ENCODE measurements around the gene RASGRP2.
A peak's percentile ranks its signal among the peaks of the same experiment; 100 is the strongest.

RASGRP2 gene

DNA sequence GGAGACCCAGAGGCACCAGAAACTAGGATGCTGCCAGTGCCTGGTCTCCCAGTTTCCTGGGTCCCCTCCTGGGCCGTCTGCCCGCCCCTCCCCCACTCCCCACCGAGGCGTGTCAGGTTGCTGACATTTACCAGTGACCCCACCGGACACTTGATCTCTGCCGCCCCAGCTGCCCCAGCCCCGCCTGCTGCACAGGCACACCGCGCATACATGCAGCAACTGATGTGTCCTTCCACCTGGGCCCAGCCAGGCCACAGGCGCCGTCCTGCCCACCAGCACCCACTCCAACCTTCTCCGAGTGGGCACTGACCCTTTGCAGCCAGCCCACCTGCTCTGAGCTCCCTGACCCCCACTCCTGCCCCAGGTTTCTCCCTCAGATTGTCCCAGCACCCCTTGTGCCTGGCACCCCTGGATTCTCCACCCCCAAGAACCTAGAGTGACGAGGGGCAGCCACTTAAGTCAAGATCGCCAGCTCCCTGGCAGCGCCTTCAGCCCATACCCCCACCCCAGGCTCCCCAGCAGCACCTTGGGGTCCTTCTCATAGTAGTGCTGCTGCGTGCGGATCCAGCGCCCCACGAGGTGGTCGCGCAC, 15.3 kb upstream of the RASGRP2 start:
- peak overlapping the region; percentile 6 for H3K4me3 ChIP-seq (ENCODE audit: low read depth, low read length)
- no peak for DNase-seq (ENCODE audit: low read depth)

DNA sequence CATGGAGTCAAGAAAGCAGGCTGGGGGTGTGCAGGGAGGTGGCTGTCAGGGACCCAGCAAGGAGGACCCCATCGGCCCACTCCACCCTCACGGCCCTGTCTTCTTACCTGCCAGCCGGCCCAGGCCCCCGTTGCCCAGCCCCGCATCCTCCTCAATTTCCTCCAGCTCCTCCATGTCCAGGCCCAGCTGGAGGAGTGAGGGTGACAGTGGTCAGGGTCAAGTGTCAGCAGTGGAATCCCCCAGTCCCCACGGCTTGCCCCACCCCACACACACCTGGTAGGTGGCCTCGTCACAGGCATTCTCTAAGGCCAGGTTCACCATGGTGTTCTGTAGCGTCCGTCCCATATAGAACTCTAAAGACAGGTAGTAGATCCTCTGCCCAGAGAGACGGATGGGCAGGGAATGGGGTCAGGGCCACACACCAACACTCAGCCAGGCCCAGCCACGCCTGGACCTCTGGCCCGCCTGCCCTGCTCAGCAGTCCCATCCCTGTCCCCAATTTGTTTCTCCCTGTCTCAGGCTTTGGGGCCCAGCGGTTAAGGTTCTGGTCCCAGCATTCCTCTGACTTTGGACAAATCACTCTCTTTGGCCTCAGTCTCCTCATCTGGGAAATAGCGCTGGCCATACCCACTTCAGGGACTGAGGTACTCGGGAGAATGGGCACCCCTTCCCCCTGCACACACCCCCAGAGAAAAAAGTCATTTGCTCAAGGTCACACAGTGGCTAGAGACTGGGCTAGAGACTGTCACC, 14.6 kb upstream of the RASGRP2 start:
- H3K4me3 ChIP-seq (ENCODE audit: low read depth, low read length) = no peak overlapping the region
- no peak for DNase-seq (ENCODE audit: low read depth)

DNA sequence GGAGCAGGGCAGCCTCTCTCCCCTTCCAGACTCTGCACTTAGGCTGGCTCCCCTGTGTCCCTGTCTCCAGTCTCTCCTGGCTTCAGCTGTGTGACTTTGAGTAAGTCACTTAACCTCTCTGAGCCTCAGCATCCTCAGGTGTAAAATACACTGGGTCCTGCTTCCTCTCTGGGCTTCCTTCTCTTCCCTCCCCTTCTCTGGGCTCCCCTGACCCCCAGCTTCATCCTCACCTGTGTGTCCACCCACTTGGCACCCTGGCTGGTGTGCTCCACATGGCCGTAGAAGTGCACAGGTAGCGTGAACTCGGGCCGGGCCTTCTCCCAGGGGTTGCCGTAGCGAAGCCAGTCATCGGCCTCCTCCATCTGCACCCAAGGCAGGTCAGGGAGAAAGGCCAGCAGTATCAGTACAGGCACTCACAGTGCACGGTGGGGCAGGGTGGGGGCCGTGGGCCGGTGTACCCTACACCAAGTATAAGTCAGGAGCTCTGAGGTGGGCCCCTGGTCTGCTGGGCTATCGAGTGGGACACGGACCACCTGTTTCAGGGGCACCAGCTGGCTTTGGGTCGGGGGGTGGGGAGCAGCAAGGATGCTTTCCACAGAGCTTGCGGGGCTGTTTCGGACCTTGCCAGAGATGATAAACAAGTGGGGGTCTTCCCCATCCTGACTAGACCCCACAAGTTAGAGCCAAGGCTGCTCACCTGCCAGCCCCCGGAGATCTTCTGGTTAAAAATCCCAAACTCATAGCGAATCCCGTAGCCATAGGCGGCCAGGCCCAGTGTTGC, 13.8 kb upstream of the RASGRP2 start:
- no peak overlapping the region for H3K4me3 ChIP-seq (ENCODE audit: low read depth, low read length)
- no peak for DNase-seq (ENCODE audit: low read depth)

DNA sequence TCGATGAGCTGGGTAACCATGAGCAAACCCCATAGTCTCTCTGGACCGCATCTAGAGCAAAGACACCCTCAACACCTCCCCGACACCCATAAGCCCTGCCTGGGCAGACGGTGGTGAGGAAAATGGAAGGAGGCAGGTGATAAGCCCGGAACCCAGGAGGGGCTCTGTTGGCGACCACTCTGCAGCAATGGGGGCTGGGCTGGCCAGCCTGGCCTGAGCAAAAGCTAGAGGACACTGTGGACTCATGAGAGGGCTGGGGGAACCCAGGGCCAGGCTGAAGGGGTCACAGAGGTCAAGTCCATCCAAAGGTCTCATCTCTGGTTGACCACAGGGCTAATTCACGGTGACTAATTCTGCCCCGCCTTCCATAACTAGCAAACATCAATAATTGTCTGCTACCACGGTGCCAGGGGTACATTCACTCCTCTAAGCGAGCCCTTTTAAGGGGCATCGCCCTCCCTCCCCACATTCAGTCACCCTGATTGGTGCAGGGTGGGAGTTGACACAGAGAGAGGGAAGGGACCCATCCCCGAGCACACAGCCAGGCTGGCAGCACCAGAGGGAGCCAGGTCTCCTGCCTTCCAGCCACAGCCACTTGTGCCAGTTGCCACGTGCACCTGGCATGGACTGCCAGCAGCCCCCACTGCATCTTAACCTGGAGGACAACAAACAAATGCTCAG, 11.9 kb upstream of the RASGRP2 start:
- no peak overlapping the region for H3K4me3 ChIP-seq (ENCODE audit: low read depth, low read length)
- DNase-seq (ENCODE audit: low read depth) = no peak

DNA sequence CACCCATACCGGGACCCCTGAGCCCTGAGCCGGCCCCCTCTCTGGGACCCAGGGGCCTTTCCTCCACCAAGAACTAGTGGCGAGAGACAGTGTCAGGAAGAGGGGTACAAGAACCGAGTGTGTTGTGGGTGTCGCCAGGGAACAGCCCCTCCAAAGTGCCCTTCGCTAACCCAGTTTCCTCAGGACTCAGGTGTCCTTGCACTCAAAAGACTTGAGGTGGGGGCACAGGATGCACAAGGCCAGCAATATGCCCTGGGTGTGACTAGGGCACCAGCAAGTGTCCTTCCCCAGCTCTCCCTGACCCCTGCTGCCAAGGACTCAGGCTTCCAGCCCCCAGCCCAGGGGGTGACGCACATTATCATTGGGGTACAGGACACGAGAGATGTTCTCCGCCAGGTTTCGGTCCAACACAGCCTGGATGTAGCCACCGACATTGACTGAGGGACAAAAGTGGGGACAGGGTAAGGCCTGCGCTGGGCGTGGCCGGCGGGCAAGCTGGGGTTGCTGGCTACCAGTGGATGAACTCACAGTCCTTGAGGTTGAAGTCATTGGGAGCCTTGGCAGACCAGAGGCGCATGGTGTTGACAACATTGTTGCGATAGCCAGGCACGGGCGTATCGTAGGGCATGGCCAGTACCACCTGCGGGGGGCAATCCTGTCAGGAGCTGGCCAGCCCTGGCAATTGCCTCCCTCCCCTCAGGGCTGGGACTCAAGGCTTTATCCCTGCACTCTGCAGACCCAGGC, 11.1 kb upstream of the RASGRP2 start:
- DNase-seq (ENCODE audit: low read depth) = no peak
- H3K4me3 ChIP-seq (ENCODE audit: low read depth, low read length) = no peak overlapping the region

DNA sequence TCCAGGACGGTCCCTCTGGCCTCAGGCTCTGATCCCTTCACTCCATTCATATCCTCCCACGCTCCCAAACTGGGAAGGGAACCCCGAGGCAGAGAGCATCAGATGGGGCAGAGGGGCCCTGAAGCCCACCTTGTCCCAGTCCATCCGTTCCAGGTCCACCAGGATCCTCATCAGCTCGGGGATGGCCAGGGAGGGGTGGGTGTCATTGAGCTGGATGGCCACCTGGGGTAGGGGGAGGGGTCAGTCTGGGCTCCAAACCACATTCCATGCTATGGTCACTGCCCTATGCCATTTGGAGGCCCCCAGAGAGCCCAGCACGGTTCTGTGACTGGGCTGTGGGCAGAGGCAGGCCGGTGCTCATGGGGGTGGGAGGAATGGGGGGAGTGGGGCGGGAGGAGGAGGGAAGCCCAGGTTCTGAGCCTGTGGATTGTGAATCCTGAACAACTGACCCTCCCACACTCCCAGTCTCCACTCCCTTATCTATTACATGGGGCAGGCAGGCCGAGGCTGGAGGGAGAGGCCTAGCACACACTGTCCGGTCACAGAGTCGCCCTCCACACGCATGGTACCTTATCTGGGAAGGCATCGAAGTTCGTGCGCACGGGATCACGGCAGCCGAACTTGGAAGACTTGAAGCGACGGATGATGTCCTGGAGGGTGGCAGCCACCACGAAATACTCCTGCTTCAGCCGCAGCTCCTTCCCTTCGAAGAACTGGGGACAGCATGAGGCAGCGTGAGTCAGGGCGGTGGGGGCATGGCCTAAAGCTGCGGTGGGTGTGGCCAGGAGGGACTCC, 10.4 kb upstream of the RASGRP2 start:
- H3K4me3 ChIP-seq (ENCODE audit: low read depth, low read length) = no peak overlapping the region
- DNase-seq (ENCODE audit: low read depth) = no peak

DNA sequence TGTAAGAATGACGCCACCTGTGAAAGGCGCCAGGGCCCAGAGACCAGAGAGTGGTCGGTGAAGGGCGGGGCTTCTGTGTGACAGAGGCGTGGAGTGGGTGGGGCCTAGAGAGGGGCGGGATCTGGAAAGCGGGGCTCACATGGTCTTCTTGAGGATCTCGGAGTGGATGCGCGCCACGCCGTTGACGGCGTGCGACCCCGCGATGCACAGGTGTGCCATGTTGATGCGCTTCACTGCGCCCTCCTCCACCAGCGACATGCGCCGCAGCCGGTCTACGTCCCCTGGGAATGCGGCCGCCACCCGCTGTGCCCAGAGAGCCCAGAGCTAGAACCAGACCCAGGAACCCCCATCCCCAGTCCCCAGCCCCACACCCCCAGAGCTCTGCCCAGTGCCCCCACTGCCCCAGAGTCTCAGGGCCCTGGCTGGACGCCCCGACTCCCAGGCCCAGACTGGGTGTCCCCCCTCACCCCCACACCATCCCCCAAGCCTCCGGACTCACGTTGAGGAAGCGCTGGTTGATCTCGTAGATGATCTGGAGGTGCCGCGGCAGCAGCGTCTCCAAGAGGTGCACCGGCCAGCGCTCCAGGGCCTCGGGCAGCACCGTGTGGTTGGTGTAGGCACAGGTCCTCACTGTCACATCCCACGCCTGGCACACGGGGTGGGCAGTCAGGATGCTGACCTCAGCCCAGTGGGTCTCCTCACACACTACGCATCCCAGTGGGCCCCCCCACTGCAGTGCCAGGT, 9.6 kb upstream of the RASGRP2 start:
- no peak overlapping the region for H3K4me3 ChIP-seq (ENCODE audit: low read depth, low read length)
- no peak for DNase-seq (ENCODE audit: low read depth)

DNA sequence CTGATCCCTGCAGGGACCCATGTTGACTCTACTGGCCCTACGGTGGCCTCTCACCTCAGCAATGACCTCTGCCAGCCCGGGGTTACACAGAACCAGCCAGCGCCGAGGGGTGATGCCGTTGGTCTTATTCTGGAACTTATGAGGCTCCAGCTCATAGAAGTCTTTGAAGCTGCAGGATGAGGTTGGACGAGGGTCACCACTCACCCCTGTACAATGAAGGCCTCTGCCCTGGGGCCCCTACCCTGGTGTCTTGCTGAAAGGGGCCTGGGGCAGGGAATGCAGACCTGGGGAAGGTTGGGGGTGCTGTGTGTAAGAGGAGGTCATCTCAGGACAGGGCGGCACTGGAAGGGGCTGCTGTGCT, 9.1 kb upstream of the RASGRP2 start:
- no peak for DNase-seq (ENCODE audit: low read depth)
- no peak overlapping the region for H3K4me3 ChIP-seq (ENCODE audit: low read depth, low read length)

DNA sequence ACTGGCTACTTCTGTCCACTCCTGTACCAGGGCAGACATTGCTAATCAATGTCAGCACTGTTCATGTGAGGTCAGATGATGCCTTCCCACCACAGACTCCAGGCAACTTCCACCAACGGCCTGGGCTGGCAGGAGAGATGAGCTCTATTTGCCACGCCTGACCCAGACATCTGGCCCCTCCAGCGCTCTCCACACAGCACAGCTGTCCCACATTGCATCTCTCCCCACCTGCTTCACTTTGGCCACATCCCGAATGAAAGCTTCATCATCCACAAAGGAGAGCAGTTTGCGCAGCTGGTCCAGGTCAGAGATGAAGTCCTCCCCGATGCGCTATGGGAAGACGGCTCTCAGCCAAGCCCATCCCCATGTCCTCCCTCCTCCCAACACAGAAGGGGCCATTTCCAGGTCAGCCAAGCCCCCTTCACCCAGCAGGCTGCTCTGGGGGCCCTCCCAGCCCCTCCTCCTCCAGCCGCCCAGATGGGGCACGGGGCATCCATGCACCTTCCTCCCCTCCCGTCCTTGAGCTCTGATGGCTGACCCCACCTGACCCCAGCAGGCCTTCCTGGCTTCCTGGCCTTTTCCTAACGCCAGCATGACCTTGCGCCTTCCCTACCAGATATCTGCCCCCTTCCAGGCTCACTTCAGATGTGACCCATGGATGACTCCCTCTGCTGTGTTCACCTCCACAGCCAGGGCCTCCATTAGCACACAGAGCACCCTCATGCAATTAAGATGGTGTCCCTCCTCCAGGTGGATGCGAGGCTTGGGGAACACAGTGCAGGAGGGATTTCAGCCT, 8.4 kb upstream of the RASGRP2 start:
- no peak for DNase-seq (ENCODE audit: low read depth)
- no peak overlapping the region for H3K4me3 ChIP-seq (ENCODE audit: low read depth, low read length)

DNA sequence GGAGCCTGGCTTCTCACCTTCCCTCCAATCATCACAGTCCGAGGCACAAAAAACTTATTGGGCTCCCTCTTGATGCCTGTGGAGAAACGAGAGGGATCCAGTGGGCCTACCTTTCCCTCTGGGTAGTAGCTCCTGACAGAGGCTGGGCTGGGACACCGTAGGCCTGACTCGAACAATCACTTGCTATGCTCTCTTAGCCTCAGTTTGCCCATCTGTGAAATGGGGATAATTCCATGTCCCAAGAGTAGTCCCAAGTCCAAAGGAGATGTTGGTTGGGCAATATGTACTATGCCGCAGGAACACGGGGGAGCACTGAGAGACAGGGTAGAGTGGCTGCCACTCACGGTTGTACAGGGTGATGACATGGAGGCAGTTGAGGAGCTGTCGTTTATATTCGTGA, 7.6 kb upstream of the RASGRP2 start:
- no peak for DNase-seq (ENCODE audit: low read depth)
- no peak overlapping the region for H3K4me3 ChIP-seq (ENCODE audit: low read depth, low read length)

DNA sequence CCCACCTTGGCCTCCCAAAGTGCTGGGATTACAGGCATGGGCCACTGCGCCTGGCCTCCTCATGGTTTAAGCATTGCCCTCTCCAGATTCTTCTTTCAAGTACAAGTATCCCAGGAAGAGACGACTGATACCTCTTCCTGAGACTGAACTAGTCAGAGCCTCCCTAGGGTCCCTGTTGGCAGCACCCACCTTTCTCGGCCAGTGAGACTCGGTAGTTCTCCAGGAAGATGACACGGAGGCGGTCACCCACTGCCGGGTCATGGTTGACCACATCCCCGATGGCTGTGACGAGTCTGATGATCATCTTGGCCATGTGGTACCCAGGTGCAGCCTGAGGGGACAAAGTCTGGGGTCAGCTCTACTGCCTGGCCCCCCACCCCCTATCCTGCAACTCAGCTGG, 7.2 kb upstream of the RASGRP2 start:
- DNase-seq (ENCODE audit: low read depth) = no peak
- no peak overlapping the region for H3K4me3 ChIP-seq (ENCODE audit: low read depth, low read length)

DNA sequence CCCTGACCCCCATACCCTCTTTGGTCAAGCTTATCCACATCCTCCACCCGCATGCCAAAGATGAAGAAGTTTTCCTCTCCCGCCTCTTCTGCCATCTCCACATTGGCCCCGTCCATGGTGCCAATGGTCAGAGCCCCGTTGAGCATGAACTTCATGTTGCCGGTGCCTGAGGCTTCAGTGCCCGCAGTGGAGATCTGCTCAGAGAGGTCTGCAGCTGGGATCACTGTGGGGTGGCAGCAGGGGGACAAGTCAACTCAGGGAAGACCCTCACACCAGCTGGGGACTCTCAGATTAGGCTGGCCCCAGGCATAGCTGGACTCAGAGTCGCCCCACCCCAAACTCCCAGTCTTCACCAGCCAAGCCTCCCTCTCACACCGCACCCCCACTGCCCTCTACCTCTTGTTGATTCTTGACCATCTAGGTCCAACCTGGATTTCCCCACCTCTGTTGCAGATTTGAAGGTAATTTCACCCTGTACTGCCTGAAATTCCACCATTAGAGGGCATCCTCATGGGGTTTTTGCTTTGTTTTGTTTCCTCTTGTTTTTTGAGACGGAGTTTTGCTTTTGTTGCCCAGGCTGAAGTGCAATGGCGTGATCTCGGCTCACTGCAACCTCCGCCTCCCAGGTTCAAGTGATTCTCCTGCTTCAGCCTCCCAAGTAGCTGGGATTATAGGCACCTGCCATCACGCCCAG, 6.6 kb upstream of the RASGRP2 start:
- DNase-seq (ENCODE audit: low read depth) = no peak
- H3K4me3 ChIP-seq (ENCODE audit: low read depth, low read length) = no peak overlapping the region

DNA sequence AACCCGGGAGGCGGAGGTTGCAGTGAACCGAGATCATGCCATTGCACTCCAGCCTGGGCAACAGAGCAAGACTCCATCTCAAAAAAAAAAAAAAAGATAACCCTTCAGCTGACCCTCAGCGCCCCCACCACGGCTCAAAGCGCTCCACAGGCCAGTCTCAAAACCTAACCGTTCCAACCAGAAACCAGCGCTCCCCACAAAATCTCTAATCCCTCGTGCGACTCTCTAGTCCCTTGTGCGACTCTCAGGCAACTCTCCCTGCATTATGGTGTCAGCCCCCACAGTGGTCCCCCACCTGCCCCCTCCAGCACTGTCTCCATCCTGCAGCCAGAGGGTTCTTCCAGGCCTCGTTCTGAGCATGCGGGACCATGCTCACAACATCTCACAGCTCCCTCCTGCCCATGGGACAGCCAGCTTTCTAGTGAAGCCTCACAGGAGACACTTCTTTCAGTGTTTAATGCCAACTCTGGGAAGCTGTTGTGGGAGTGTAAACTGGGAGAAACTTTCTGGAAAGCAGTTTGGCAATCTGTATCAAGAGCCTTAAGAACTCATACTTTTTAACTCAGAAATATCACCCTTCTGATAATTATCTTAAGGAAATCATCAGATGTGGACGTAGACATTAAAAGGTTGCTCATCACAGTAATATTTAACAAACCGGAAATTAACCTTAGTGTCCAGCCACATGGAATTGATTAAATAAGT, 4.2 kb upstream of the RASGRP2 start:
- no peak overlapping the region for H3K4me3 ChIP-seq (ENCODE audit: low read depth, low read length)
- DNase-seq (ENCODE audit: low read depth) = no peak

DNA sequence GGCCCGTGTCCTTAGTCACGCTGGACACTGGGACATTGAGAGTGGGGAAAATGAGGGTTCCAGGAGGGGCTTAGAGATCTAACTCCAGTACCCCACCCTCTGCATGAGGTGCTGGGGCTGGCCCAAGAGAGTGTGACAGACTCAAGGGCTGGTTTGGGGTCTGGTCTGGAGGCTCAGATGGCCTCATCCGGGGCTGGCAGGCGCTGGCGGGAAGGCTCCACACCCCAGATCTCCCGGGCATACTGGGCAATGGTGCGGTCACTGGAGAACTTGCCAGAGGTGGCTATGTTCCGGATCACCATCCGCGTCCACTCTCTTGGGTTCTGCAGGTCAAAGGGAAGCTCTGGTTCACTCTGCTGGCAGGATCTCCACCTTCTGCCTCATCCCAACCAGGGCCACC, 2.5 kb upstream of the RASGRP2 start:
- H3K4me3 ChIP-seq (ENCODE audit: low read depth, low read length) = no peak overlapping the region
- DNase-seq (ENCODE audit: low read depth) = no peak

DNA sequence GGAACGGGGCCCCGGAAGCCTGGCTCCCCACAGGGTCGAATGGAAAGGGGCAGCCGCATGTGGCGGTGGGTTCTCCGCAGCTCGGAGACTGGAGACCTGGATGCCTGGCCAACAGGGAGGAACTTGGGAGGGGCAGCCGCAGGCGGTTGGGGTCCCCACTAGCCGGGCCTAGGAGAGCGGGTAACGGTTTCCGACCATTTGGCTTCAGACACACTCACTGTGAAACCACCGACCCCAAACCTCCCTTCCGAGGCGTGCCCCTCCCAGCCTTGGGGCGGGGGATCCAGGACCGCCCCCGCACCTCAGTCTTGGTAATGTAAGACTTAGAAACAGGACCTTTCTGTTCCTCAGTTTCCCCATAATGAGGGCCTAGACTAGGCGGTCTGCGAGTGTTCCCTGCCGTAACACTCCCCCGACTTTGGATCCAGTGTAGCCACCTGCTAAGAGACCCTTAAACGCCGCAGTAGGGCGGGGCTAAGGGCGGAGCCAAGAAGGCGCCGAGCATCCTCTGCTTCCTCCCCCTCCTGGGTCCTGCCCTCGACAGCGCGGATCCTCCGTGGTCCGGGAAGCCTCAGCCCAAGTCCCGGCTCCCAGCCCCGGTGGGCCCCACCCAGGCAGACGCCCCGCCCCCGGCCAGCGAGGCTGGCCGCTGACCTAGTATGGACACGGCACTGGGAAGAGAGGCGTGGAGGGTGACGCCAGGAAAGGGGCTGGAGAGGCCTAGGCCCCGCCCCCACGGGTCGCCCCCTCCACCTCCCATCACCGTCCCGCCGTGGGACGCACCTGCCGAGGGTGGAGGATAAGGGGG, 1.8 kb upstream of the RASGRP2 start:
- H3K4me3 ChIP-seq (ENCODE audit: low read depth, low read length) = peak overlapping the region; percentile 39
- no peak for DNase-seq (ENCODE audit: low read depth)

DNA sequence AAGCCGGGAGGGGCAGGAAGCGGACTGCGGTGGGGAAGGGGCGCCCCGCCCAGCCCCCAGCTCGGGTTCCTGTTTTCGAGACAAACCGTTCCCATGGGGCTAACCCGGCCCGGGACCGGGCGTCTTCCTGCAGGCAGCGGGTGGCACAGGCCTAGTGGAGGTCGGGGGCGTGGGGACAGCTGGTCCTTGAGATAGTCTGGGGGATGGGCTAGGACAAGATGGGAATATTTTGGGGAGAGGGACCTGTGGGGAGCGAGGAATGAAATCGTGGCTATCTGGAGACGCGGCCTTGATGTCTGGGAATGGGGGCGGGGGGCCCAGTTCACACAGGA, 1.2 kb upstream of the RASGRP2 start:
- DNase-seq (ENCODE audit: low read depth) = no peak
- H3K4me3 ChIP-seq (ENCODE audit: low read depth, low read length) = peak overlapping the region; percentile 39
